GM21367 (cell line): Measurements from ENCODE around the gene STOX2.

Source experiments
- ATAC-seq: cut with Tn5 transposase; IDR thresholded peaks from one replicate; pipeline ENCODE4 v1.9.1; 2021; ENCODE audit not compliant: unreplicated experiment

STOX2 gene

DNA sequence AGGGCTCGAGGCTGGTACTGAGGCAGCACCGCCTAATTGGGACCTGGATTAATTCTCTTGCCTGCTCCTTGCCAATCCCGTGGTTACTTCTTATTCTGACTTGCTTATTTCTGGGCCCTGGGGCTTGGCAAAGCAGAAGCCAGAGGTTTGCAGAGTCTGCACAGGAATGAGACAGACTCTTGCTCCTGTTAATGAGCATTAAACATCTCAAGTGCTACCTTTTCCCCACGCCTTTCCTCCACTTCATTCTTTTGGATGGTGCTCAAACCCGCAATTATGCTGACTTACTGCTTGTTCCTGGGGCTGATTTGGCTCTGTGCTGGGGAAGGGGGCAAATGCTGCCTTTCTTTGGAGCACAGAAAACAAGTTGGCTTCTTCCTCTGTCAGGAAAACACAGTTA lies 16.5 kb upstream of the STOX2 start:
- ATAC-seq: no peak

DNA sequence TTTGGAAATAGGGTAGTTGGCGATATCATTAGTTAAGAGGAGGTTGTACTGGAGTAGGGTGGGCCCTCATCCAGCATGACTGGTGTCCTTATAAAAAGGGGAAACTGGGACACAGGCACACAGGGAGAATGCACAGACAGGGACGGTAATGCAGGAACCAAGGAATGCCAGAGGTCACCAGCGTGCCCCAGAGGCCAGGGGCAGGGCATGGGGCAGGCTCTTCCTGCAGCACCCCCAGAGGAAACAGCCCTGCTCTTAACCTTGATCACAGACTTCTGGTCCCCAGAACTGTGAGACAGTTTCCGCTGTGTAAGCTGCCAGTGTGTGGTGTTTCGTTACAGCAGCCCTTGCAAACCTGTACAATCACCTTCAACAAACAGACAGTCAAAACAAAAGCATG lies 15.9 kb upstream of the STOX2 start:
- no peak for ATAC-seq

DNA sequence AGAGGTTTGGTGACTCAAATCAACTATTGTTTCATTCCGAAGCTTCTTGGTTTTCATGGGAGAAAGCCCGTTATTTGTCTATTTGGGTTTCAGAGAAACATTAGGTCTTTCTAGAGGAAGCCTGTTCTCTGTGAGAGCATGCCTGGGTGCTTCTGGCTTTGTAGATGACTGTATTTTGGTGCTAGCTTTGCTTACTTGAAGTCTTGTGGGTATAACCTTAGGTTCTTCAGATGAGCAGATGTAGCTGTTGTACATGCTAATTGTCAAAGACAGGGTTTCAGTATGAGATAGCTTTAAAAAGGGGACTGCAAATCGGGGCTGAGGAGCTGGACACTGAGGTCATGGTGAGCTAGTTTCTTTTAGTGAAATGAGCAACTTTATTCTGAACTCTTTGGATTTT lies 7.9 kb upstream of the STOX2 start:
- no peak for ATAC-seq

DNA sequence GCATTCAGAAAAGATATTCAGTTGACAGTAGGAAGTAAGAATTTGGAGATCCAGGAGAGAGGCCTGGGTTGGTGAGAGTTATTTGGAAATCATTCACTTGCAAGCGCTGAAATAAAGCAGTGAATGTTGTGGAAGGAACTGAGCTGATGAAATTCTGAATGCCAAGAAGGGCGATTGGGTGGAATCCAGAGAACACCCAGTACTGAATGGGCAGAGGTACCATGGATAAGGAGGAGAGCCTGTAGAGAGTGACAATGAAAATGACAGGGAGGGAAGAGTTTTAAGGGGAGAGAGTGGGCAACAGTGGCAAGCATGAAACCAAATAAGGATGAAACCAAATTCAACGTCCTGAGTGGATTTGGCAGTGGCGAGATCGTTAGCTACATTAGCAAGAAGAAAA lies 6.7 kb upstream of the STOX2 start:
- no peak for ATAC-seq

DNA sequence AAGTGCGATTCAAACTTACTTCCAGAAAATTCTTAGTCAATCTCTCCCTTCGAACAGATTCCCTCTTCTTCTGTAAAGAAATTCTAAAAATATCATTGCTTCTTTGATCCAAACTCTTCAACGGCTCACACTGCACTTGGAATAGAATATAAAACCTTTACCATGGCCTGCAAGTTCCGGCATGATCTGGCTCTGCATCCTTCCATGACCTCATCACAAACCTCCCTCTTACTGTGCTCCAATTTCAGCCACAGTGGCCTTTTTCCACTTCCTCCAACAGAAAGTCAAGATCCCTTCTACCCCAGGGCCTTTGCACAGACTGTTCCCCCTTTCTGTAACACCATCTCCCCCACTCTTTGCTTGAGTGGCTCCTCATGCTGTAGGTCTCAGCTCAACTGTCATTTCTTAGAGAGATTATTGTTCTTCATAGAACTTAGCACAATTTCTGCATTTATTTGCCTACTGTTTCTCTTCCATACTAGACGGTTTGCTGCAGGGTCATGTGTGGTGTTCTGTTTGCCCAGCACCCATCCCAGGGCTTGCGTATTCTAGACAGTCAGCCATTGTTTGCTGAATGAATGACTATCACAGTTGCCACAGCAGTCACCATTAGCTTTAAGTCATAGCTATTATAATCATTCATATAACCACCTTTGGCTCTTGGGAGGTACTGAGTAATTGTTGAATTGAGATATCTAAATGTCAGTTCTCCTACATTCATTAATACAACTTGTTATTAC lies 1.9 kb upstream of the STOX2 start:
- ATAC-seq: no peak

DNA sequence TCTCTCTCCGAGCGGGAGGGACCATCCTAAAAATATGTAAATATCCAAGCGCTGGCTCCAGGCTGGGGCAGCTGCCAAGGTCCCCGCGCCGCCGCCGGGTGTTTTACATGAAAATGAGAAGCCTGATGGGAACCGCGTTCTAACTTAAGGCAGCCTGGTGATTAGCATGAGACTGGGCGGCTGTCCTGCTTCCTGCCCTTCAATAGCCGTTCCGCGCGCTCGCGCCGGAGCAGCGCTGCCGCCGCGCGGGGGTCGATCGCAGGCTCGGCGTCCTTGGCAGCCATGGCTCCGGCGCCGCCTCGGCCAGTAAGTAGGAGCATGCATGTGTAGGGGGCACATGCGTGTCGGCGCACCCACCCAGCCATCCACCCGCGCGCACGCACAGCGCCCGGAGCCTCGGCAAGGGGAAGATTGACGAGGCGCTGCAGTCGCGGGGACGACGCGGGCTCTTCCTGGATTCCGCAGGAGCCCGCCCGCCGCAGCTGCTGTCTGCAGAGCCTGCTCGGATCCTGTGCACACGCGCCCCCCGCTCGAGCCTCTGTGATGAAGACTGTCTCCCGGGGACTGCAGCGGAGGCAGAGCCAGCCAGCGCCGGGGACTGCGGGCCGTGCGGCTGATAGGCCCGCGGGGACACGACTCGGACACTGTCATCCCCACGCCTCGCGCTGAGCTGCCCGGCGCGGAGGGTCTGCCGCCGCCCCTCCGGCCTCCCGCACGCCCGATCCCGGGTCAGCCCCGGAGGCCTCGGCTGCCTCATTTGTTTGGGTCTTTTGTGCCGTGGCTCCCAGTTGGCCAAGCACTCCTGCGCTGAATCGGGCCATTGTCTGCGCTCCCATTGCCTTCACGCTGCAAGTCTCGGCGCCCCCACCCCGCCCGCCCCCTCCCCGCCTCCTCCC lies 734 bp downstream of the STOX2 start:
- ATAC-seq: no peak

DNA sequence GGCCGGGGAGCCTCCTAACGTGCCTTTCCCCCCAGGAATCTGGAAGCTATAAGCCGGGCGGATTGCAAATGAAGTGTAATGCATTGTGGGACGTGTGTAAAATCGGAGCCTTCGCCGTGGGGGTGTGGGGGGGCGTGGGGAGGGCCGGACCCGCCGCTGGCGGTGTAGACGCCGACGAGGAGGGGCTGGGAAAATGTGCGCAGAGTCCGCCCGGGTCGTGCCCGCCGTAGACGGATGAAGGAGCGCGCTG lies 1.3 kb downstream of the STOX2 start:
- ATAC-seq: no peak

DNA sequence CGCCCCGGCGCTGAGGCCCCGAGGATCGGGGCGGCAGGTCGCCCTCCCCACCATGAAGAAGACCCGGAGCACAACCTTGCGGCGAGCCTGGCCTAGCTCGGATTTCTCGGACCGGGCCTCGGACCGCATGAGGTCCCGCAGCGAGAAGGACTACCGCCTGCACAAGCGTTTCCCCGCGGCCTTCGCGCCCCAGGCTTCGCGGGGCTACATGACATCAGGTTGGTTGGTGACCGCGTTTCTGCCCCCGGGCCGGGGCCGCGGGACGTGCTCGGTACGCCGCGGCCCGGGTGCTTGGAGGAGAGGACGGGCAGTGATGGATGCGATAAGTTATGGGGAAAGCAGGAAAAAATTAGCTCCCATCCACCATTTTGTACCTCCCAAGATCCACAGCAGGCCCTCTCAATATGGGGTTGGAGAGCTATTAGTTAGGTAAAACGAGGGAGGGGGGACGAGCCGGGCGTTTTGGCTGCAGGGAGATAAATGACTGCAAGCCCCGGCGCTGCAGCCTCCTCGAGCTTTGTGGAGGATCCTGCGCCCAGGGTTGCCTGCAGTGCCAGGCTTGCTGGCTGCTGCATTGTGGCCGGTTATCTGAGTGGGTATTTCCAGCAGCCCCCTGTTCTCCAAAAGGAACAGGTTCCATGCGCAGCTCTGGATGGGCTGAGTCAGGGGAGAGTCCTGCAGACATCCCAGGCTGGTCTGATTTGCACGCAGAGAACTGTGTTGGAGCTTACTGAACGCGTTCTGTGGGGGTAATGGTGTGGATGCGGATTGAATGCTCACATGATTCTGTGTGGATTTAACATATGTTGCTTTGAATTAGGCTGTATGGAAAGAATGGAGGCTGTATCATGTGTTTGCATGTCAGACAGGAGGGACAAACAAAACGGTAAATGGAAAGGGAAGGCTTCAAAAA lies 1.9 kb downstream of the STOX2 start:
- no peak for ATAC-seq

DNA sequence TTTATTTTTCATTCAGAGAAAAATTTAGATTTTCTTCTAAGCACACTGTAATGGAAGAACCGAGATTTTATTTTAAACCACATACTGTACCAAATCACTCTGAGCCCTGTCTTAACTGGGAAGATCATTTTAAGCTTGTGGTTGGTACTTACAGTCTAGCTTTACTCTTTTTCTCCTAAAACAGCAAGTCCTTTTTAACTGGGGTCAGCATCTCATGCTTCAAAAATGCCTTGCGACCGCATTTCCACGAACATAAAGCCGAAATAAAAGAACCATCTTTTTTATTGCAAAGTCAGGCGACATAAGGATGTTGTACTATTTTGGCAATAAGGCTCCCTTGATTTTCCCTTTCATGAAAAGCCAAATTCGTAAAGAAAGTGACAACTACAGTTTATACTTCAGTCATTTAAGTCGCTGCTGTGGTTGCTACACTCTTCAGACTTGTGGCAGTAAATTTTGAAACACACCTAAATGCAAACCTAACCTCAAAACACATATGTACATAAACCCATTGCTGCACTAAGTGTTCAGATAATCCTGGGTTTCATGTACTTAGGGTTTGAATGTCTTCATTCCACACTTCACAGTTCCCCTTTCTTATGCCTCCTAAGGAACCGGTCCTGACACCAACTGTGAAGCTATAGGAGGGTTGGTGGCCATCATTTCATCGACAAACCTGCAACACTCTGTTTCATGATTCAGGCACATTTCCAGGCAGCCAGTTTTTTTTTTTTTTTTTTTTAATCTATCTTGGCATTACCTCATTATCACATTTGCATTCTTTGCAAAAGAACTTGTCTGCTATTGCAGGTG lies 3.0 kb downstream of the STOX2 start:
- no peak for ATAC-seq

DNA sequence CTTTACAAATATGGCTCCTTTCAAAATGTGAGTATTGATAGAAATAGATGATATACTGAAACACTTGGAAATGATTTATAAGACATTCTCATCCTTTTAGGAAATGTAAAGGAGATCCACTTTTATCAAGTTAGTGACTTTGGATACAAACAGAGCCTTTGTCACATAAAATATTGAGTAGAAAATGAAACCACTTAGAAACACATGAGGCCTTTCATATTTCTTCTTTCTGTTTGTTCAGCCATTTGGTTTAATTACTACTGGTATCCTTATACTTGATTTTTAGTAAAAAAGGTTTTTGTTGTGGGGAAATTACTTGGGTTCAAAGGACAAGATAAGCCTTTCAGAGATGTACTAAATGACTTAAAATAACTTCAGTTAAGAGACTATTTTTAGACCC lies 4.1 kb downstream of the STOX2 start:
- ATAC-seq: no peak

DNA sequence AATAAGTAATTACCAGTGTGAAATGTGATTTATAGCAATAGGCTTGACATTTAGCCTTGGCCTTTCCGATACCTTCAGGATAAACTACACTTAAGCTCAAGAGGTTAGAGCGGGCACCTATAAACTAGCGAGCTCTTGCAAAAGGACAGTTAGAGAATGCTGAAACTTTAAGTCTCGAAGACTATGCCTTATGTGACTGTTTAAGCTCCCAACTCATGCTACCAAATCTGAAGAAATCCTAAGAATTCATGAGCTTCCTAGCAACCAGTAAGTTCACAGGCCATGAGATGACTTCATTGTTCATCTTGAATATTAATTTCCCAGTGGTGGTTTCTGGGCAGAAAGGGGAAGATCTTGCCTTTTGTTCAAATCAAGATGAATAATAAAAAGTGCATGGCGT lies 4.7 kb downstream of the STOX2 start:
- no peak for ATAC-seq

DNA sequence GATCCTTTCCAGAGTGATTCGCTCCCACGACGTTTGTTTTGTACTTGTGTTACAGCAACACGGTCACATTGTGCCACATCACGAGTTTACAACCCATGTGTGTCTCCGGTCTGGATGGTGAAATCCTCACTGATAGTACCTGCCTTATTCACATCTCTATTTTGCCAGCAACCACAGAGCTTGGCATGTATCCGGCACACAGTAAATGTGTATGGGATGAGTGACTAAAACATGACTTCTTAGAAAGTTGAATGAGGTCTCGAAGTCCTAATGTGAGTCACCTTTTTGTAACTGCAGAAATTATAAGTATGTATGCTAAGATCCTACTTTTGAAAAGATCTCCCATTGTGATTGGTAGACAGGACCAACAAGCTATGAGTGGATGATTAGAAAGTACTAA lies 7.5 kb downstream of the STOX2 start:
- no peak for ATAC-seq

DNA sequence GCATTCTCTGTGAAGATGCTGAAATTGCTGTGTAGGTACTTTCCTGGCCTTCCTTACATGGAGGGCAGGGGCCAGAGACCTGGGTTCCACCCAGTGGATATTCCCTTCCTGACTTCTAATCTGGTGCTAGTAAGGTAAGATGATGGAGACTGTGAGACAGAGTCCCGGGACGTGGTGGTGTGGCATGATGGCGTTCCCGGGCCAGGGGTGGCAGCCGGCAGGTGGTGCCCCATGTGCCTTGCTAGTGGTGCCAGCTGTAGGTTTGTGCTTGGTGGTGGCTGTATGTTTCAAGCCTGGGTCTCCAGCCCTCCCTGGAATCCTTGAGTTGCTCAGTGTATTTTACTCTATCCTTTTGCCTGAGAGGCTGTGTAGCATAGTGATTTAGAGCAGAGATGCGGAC lies 10.9 kb downstream of the STOX2 start:
- ATAC-seq: no peak

DNA sequence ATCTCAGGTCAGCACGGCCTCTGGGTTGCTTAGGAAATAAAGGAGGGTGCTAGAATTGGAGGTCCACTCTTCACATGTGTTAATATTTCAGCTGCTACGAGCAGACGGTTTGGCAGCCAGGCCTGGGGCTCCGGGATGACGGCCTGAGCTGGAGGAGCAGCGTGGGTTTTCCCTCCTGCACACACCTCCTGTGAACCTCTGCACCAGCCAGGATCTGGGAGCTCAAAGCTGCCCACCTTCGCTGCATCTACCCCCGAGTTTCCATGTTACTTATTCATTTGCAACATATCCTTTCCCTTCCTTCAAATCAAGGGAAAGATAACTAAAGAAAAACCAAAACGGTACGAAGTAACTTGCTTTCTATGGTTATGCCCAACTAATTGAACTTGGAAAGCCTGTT lies 13.6 kb downstream of the STOX2 start:
- no peak for ATAC-seq

DNA sequence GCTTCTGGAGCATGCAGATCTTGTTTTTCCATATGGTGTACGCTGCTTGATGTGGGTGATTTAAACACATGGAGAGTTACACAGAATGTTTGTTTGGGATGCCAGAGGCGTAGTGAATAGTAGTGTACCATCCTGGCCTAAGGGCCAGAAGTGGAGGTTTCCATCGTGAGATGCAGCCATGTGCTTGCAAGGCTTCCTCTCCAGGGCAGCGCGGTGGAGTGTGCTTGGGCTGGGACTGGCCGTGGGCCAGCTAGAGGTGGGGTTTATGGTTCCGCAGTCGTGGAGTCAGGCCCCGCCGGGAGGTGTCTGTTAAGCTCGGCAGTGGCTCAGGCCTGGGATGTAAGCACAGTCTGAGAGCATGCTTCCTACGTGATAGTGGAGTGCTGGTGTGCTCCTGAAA lies 14.0 kb downstream of the STOX2 start:
- ATAC-seq: no peak

DNA sequence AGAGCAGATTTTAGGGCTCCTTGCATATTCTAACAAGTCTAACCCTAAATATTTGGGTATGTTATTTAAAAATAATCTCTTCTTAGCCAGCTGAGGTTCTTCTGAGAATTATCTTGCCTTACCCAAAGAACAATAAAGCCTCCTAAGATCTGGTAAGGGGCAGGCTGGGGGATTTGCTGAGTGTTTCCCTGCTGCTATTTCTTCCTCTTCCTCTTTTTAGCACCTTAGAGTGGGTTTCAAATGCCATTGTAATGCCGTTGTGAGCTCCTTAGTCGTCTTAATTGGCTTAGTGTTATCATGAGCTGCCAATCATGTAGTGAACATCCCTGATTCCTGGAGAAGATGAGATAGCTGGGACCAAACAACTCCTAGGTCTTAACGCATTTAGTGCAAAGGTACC lies 15.4 kb downstream of the STOX2 start:
- ATAC-seq: no peak

DNA sequence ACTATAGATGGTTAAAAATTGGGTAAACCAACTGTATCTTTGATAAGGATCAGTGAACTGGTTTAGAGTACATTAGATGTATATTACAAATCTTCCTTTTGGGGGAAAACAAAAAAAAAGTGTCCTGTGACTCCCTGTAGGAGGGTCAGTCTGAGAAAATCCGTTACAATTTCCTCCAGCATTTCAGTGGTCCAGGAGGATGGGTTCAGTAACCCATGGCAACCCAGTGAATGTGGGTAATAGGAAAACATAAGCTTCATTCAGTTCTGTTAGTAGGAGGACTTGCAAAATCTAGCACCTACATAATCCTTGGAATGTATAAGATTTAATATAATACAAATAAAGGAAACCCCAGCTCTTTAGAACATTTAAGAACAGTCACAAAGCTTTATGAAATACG lies 16.2 kb downstream of the STOX2 start:
- no peak for ATAC-seq

DNA sequence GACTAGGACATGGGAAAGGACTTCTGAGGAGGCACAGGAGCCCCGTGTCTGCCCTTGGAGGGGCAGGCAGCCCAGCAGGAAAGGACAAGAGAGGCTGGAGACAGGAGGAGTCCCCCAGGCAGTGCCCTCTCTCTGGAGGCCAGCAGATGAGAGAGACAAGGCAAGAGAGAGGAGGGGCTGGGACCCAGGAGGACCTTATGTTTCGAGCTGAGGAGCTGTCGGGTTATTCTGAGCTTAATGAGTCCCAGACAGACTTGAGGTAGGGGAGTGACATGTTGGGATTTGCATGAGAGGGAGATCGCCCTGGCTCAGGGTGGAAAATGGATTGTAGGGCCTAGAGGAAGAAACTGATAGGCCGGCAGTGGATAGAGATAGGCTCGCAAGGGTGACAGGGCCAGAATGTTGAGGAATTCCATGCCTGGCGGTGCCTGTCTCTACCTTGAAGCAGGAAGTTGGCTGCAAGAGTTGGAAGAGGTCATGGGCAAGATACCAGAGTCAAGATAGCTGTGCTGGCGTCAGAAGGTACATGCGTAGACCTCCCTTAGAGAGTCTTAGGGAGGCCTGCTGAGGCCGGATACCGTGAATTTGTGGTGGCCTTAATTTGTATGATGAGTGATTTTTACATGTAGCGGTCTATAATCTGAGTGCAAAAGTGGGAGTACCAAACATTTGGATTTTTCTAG lies 19.4 kb downstream of the STOX2 start:
- no peak for ATAC-seq

DNA sequence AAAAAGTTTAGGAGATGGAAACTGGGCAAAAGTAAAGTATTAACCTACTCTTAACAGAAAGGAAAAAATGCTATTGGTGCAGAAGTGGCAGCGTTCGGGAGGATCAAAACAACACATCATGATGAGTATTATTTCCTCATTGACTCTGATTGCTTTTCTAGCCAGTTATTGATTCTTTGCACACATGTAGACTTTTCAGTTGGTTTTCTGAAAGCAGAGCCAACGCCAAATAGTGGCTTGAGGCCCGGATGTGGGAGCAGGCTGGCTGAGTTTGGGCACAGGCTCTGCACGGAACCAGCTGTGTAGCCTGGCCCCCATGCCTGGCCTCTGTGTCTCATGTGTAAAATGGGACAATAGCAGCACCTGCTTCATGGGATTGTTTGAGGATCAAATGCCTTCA lies 21.8 kb downstream of the STOX2 start:
- ATAC-seq: no peak

DNA sequence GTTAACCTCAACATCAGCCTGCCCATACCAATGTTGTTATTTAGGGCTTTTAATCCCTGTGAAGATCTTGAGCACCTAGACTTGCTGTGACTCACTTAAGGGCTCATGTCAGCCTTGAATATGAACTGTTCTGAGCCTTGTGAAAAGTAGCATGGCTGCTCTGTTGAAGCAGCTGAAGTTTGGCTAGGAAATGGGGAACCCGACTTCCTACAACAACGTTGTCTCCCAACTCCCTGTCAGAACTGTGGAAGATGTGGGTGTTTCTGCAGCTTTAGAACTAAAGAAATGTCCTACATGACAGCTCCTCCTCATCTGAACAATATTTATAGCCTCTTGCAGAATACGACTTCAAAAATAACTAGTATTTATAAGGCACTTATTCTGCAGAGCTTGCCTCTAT lies 27.5 kb downstream of the STOX2 start:
- ATAC-seq: no peak
